ENCODE data around the gene KCTD8. TPM values are rescaled to one million over a fixed set of nuclear protein-coding genes. Genes with fewer than 3 reads are reported as not detected.

KCTD8 gene
- total RNA-seq, 1 donor from 2014 or later = not detected

GRCh38 chr4:44235897-44236296, 212.7 kb downstream of the KCTD8 start:
- DNase-seq (ENCODE audit: low spot score) = no peak
- Histone ChIP-seq H3K9ac (no peak overlapping the region), H3K36me3 (no peaks in the 10 kb centered on the region), H3K4me3 (no peak overlapping the region), H3K79me2 (ENCODE audit: low read depth) (no peaks in the 10 kb centered on the region), H4K20me1 (ENCODE audit: low read depth) (no peaks in the 10 kb centered on the region), H3K4me2 (no peak overlapping the region), H3K4me1 (no peaks in the 10 kb centered on the region), H2AFZ (replicated peaks) (no peak overlapping the region), H3K27me3 (no peaks in the 10 kb centered on the region), H3K9me3 (ENCODE audit: low read depth) (no peaks in the 10 kb centered on the region), H3K27ac (no peak overlapping the region), H3F3A (ENCODE audit: low read depth) (no peaks in the 10 kb centered on the region)
- Mint-ChIP-seq H3K4me1 (no peaks in the 10 kb centered on the region), H3K36me3 (no peaks in the 10 kb centered on the region), H3K9me3 (no peaks in the 10 kb centered on the region), H3K4me3 (no peak overlapping the region), H3K27me3 (ENCODE audit: insufficient read depth, low read depth) (no peaks in the 10 kb centered on the region), H3K27ac (no peak overlapping the region)
- no peak for TF ChIP-seq EZH2 (IDR thresholded peaks at IDR 0.05)
- TF ChIP-seq, protein P1, sequence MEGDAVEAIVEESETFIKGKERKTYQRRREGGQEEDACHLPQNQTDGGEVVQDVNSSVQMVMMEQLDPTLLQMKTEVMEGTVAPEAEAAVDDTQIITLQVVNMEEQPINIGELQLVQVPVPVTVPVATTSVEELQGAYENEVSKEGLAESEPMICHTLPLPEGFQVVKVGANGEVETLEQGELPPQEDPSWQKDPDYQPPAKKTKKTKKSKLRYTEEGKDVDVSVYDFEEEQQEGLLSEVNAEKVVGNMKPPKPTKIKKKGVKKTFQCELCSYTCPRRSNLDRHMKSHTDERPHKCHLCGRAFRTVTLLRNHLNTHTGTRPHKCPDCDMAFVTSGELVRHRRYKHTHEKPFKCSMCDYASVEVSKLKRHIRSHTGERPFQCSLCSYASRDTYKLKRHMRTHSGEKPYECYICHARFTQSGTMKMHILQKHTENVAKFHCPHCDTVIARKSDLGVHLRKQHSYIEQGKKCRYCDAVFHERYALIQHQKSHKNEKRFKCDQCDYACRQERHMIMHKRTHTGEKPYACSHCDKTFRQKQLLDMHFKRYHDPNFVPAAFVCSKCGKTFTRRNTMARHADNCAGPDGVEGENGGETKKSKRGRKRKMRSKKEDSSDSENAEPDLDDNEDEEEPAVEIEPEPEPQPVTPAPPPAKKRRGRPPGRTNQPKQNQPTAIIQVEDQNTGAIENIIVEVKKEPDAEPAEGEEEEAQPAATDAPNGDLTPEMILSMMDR (IDR thresholded peaks at IDR 0.05) = no peak
- TF ChIP-seq EZH2phosphoT487 (IDR thresholded peaks at IDR 0.05) = no peak

DNA sequence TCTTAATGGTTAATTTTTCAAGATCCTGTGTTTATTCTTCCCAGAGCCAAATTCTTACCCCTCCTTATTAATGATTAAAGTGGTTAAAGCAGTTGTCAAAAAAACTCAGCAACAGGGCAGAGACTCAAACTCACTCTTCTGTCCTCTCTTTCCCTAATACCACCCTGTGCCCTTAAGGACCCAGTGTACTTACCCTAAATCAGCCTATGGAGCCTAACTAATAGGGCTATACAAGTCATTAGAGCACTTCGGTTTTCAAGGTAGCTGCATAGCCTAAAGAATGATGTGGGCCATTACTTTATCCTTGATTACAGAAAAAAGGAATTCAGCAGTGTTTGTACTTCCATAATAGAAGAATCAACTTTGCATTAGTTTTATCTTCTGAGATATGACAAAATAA, 216.3 kb downstream of the KCTD8 start:
- Histone ChIP-seq H3K36me3 (no peaks in the 10 kb centered on the region), H3K27ac (no peak overlapping the region), H3K4me2 (no peak overlapping the region), H3F3A (ENCODE audit: low read depth) (no peaks in the 10 kb centered on the region), H4K20me1 (ENCODE audit: low read depth) (no peaks in the 10 kb centered on the region), H3K9ac (no peak overlapping the region), H3K4me1 (no peaks in the 10 kb centered on the region), H3K9me3 (ENCODE audit: low read depth) (no peaks in the 10 kb centered on the region), H3K27me3 (no peaks in the 10 kb centered on the region), H3K79me2 (ENCODE audit: low read depth) (no peaks in the 10 kb centered on the region), H3K4me3 (no peak overlapping the region), H2AFZ (replicated peaks) (no peak overlapping the region)
- H3K9me3 Mint-ChIP-seq = no peaks in the 10 kb centered on the region
- TF ChIP-seq EZH2 (IDR thresholded peaks at IDR 0.05) = no peak
- TF ChIP-seq, protein P1 (IDR thresholded peaks at IDR 0.05) = no peak
- TF ChIP-seq EZH2phosphoT487 (IDR thresholded peaks at IDR 0.05) = no peak
- no peaks in the 10 kb centered on the region for H3K27me3 Mint-ChIP-seq (ENCODE audit: insufficient read depth, low read depth)
- H3K4me3 Mint-ChIP-seq = no peak overlapping the region
- peaks cover 4% of the 10 kb centered on the region for H3K4me1 Mint-ChIP-seq
- no peaks in the 10 kb centered on the region for H3K36me3 Mint-ChIP-seq
- DNase-seq (ENCODE audit: low spot score) = no peak
- H3K27ac Mint-ChIP-seq = no peak overlapping the region

DNA sequence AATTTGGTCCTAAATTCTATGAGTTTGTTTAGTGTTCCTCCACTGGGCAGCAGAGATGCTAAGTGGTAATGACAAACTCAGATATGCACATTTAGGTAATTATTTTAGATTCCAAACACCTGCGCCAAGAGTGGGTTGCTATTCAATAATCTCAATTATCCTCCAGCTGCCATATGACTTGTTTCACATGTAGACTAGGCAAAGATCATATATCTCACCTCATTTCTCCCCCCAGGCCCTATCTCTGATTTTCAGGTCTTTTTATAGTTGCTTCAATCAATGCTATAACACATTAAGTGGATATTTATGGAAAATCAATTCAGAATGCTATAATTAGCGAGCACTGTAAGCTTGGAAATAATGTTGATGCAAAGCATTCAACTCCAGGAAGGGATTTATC, 217.6 kb downstream of the KCTD8 start:
- no peaks in the 10 kb centered on the region for H3K36me3 Mint-ChIP-seq
- no peak overlapping the region for H3K4me3 Mint-ChIP-seq
- TF ChIP-seq EZH2phosphoT487 (IDR thresholded peaks at IDR 0.05) (no peak), EZH2 (IDR thresholded peaks at IDR 0.05) (no peak)
- TF ChIP-seq, protein P1 (IDR thresholded peaks at IDR 0.05) = no peak
- Histone ChIP-seq H3K9me3 (ENCODE audit: low read depth) (no peaks in the 10 kb centered on the region), H3K79me2 (ENCODE audit: low read depth) (no peaks in the 10 kb centered on the region), H3K4me1 (no peaks in the 10 kb centered on the region), H2AFZ (replicated peaks) (no peak overlapping the region), H3F3A (ENCODE audit: low read depth) (no peaks in the 10 kb centered on the region), H3K36me3 (no peaks in the 10 kb centered on the region), H3K4me2 (no peak overlapping the region), H3K27ac (no peak overlapping the region), H3K9ac (no peak overlapping the region), H4K20me1 (ENCODE audit: low read depth) (no peaks in the 10 kb centered on the region), H3K27me3 (no peaks in the 10 kb centered on the region), H3K4me3 (no peak overlapping the region)
- H3K27me3 Mint-ChIP-seq (ENCODE audit: insufficient read depth, low read depth) = no peaks in the 10 kb centered on the region
- H3K27ac Mint-ChIP-seq = no peak overlapping the region
- H3K9me3 Mint-ChIP-seq = peaks cover 1% of the 10 kb centered on the region
- no peak for DNase-seq (ENCODE audit: low spot score)
- peaks cover 4% of the 10 kb centered on the region for H3K4me1 Mint-ChIP-seq

Measured in neural progenitor cell (in vitro differentiated cells).